GM18508 (cell line): Measurements from ENCODE around the gene RBM33.

ENCODE experiments used
- ATAC-seq: cut with Tn5 transposase; IDR thresholded peaks from one replicate; pipeline ENCODE4 v1.9.1; 2021; ENCODE audit warnings: moderate number of reproducible peaks; ENCODE audit not compliant: insufficient read depth, unreplicated experiment

Gene RBM33

DNA sequence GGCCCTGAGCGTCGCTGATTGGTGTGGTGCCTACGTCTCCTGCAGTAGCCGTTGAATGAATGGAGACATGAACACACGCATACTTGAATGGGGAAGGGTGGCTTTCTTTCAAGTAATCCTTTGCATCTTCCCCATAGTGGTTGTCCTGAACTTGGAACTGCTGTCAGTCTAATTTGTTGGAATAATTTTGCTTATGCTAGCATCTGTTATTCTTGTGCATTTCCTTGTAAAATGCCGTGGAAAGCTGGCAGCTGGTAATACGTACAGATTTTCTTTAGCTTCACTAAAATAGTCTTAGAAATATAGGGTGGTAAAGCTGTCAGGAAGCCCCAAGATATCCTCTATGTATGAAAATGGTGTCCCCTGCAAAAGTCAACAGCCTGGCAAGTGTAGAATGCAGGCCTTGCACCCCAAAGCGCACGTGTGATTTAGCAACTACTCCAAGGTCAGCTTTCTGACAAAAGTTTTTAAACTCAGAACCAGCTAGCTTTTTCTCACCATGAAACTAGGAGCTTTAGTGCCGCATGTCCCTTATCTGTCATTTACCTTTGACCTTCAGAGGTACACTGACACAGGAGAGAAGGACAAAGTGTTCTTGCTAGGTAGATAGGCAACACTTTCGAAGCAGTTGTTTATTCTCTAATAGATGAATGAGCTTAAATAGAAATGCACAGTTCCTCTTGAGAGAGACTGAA lies 70.8 kb downstream of the RBM33 start:
- no peak for ATAC-seq

GRCh38 chr7:155717010-155717744 lies 72.7 kb downstream of the RBM33 start:
- ATAC-seq = no peak

DNA sequence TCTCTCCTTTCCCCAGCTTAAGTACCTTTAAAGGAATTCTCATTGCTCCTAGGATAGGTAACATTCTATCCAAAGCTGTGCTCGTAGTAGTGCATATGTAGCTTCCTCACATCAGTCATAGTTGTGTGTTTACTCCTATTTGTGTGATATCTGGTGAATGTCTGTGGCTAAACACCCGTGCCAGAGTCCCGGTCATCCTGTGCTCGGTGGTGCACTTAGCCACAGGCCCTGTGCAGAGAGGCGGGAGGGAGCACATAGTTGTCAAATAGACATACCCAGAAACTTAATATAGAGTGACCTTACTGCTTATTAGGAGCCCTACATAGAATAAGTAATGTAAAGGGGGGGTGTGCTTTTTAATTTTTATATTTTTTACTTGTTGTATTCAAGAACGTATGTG lies 76.6 kb downstream of the RBM33 start:
- ATAC-seq = no peak

GRCh38 chr7:155722118-155722517 lies 77.7 kb downstream of the RBM33 start:
- ATAC-seq = peak; percentile 34

DNA sequence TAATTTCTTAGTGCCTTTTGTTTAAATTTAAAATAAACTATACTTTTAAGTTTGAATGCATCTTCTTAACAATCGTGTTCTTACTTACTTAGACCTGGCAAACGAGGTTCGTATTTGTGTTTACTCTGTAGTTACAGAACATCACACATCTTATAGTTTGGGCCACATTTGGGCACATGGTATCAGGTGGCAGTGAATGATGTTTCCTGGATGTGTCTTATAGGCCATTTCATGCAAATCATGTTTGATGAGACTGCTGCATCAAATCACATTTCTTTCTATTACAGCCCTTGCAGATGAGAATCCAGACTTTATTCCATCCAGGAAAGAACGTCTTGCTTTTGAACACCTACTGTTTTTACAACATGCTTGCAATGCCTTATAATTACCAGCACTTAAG lies 78.5 kb downstream of the RBM33 start:
- ATAC-seq = no peak

GRCh38 chr7:155724327-155725005 lies 80.0 kb downstream of the RBM33 start:
- peak; percentile 39 for ATAC-seq

DNA sequence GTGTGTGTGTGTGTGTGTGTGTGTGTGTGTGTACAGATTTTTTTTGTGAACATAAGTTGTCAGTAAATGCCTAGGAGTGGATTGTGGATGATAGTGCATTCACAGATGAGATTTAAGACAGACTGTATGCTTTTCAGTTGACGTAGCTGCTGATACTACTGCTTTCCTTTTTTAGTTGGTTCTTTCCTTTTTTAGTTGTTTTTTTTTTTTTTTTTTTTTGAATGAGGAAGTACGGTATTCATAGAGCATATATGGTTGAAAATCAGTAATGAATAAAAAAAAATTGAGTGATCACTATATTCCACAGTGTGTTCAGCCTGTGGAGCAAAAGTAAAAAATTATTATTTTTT lies 80.5 kb downstream of the RBM33 start:
- no peak for ATAC-seq

DNA sequence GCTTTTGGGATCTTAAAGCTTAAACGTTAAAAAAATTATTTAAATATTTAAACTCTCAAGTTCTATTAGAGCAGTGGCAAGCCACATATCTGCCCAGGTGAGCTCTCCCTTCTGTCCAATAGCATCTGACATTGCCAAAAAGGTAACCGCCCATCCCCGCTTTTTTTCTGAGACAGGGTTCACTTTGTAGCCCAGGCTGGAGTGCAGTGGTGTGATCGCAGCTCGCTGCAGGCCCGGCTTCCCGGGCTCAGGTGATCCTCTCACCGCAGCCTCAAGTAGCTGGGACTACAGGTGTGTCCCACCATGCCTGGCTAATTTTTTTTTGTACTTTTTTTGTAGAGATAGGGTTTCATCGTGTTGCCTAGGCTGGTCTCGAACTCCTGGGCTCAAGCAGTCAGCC lies 83.2 kb downstream of the RBM33 start:
- no peak for ATAC-seq

GRCh38 chr7:155728116-155728515 lies 83.7 kb downstream of the RBM33 start:
- no peak for ATAC-seq

GRCh38 chr7:155729847-155730246 lies 85.4 kb downstream of the RBM33 start:
- ATAC-seq = no peak

- no peak for ATAC-seq
Measured at GRCh38 chr7:155731380-155731779, 86.9 kb downstream of the RBM33 start.

- no peak for ATAC-seq
Measured at GRCh38 chr7:155731871-155732270, 87.4 kb downstream of the RBM33 start.

- no peak for ATAC-seq
Measured at GRCh38 chr7:155732286-155732685, 87.8 kb downstream of the RBM33 start.

DNA sequence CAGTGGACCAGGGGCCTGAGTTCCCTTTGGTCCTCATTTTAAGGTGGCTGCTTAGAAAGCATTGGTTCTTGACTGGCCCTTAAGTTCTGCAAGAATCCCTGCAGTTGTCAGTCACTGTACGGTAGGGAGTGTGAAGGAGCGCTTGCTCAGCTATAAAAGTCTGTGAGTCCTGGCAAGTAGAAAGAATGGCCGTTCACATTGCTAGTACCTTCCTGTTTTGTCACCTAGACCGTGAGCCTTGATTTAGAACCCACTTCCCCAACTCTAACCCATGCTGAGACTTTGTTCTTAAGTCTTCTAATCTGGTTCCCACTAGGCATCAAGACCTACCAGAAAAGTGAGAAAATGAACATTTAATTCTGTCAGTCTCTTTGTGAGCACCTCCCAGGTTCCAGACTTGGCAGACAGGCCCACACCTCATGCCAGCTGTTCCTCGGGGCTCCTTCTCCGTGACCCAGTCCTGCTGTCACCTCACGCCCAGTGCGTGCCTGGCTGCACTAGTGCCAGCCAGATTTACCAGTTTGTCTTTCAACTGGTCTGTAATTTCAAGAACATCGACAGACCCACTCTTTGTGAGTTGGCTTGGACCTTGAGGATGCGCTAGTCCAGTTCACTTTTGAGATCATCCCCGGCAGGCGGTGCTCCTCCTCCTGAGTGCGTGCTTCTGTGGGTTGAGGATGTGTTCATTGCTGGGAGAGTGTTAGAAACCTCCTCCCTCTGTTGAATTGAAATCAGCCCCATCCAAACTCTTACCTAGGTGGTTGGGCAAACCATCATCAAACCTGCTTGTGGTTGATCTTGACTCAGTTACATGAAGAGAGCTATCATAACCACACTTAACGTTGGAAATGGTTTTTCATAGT lies 89.4 kb downstream of the RBM33 start:
- ATAC-seq = no peak

DNA sequence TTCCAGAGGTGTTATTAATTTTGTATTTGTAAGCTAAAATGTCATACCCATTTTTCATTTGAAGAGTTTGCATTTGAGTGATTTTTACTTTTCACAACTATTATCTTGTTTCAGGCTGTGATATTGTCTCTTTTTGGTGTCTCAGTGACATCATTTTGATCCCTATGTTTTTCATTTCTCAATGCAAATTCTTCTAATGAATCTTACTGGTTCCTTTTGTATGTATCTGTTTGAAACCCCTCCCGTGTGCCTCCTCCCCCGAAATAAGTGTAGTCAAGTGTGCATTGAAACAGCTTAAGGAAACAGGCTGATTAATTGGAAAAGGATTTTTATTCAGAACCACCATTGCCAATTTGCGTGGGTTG lies 90.0 kb downstream of the RBM33 start:
- no peak for ATAC-seq

GRCh38 chr7:155735442-155736115 lies 91.1 kb downstream of the RBM33 start:
- no peak for ATAC-seq

- ATAC-seq = no peak
Measured at GRCh38 chr7:155737590-155737989, 93.1 kb downstream of the RBM33 start.

DNA sequence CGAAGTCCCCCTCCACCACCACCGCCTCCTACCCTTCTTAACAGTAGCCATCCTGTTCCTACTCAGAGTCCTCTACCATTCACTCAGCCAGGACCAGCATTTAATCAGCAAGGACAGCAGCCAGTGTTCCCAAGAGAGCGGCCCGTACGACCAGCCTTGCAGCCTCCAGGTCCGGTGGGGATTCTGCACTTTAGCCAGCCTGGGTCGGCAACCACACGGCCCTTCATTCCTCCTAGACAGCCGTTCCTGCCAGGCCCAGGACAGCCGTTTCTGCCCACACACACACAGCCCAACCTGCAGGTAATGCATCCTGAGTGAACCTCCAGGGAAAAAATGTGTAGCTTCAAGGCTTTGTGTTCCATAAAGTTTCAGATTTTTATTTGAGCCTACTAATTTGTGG lies 93.6 kb downstream of the RBM33 start:
- ATAC-seq = no peak

DNA sequence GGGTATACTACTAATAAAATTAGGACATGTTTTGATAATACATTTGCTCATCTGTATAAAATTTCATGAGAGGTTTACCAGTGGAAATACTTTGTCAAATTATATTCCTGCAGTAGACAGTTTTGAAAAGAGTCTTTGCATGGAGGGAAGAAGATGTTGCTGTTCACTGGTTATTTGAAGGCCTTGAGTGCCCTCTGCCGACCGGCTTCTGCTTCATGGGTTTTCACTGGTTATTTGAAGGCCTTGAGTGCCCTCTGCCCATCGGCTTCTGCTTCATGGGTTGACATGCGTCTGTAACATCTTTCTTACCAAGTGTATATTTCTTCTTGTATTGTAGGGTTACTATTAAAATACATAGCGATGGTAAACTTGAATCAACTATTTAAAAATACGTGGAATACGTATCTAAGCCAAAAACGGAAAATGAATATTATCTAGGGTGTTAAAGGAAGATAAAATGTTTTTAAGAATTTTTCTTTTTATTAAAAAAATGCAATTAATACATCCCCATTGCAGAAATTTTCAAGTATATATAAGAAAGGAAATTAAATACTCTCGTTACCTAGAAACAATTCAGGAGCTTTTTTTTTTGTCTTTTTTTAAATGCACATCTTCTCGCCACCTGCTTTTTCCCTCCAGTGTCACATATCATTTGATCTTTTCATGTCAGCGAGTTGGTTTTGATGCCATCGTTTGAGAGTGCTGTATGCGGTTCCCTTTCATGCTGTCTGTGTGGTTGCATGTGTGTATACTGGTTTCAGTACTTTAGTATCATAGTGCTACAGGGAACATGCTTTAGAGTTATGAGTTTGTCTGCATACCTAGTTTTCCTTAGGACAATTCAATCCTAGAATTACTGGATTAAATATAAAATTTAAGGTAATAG lies 94.4 kb downstream of the RBM33 start:
- no peak for ATAC-seq
